H1 (cell line): Measurements from ENCODE around the gene NCKAP1. TPM values are rescaled to one million over a fixed set of nuclear protein-coding genes. Genes with fewer than 3 reads are reported as not detected.
"Not testable (repeated sequence)": the region's sequence is repeated elsewhere in the genome, so short reads cannot be mapped to it uniquely, and the experiment has no call there.

Source experiments
- CTCF ChIA-PET: fragments of 300-600 bp; sonication (Branson Sonifier 250); formaldehyde crosslinking; loops from one replicate; lab custom pipeline; 2021; ENCODE audit not compliant: partially characterized antibody; lab: Charles Lee
- POLR2A ChIA-PET: fragments of 300-600 bp; sonication (Branson Sonifier 250); formaldehyde crosslinking; loops from one replicate; lab custom pipeline; 2021; ENCODE audit warnings: inconsistent platforms; ENCODE audit not compliant: partially characterized antibody; lab: Charles Lee
- DNase-seq, 2 experiments: peaks; one replicate each; pipeline versions ENCODE4 v3.0.0 to v3.0.0-alpha.2; 2010 to 2022; ENCODE audit warnings: low spot score in 2 of 2, low read depth in 1 of 2, mixed read lengths in 1 of 2
- FAIRE-seq: peaks from 2 replicates; lab custom pipeline; 2011; peaks lifted over from hg19 to GRCh38; lab: Jason Lieb, UNC
- H2AFZ ChIP-seq: 2 replicates; pipeline ENCODE4 v1.8.1; 2012; ENCODE audit warnings: low read length, inconsistent platforms
- H2AK5ac ChIP-seq: 2 replicates; pipeline ENCODE4 v1.6.1; 2013; ENCODE audit warnings: low read depth, low read length
- H2BK120ac ChIP-seq: replicated peaks from 2 replicates; pipeline ENCODE3; 2013; ENCODE audit warnings: low read depth, low read length, inconsistent platforms
- H2BK12ac ChIP-seq: 2 replicates; pipeline ENCODE4 v1.6.1; 2013; ENCODE audit warnings: low read depth, low read length
- H2BK15ac ChIP-seq: 2 replicates; pipeline ENCODE4 v1.6.1; 2013; ENCODE audit warnings: low read length
- H2BK20ac ChIP-seq: 2 replicates; pipeline ENCODE4 v1.6.1; 2013; ENCODE audit warnings: low read length
- H2BK5ac ChIP-seq: 2 replicates; pipeline ENCODE4 v1.6.1; 2013; ENCODE audit warnings: low read depth, low read length
- H3K14ac ChIP-seq: 2 replicates; pipeline ENCODE4 v1.6.1; 2013; ENCODE audit warnings: inconsistent platforms; ENCODE audit not compliant: insufficient read length
- H3K18ac ChIP-seq: 2 replicates; pipeline ENCODE4 v1.6.1; 2013; ENCODE audit warnings: low read length; ENCODE audit errors: extremely low read depth
- H3K23ac ChIP-seq: 2 replicates; pipeline ENCODE4 v1.6.1; 2013; ENCODE audit warnings: inconsistent platforms; ENCODE audit not compliant: insufficient read length
- H3K23me2 ChIP-seq: 2 replicates; pipeline ENCODE4 v1.6.1; 2013; ENCODE audit warnings: low read depth, low read length
- H3K27ac ChIP-seq: 2 replicates; pipeline ENCODE4 v1.6.1; 2011; ENCODE audit warnings: low read depth, low read length, inconsistent platforms
- H3K27me3 ChIP-seq, 4 experiments: replicated peaks in 1 of 4; 1 replicate in 1 of 4; 2 replicates in 3 of 4; pipeline versions ENCODE4 v1.6.1 to v1.8.1; 2011 to 2013; ENCODE audit warnings: low read length in 3 of 4, mild to moderate bottlenecking in 3 of 4, inconsistent platforms in 2 of 4, mixed read lengths in 2 of 4, moderate library complexity in 1 of 4; ENCODE audit not compliant: control insufficient read depth in 3 of 4, insufficient read depth in 3 of 4; ENCODE audit errors: extremely low read depth in 1 of 4
- H3K36me3 ChIP-seq, 4 experiments: 2 replicates each; pipeline versions ENCODE4 v1.6.1 to v1.8.1; 2011 to 2013; ENCODE audit warnings: mild to moderate bottlenecking in 4 of 4, low read length in 3 of 4, moderate library complexity in 2 of 4, control low read depth in 1 of 4, inconsistent platforms in 1 of 4; ENCODE audit not compliant: insufficient read depth in 4 of 4, control insufficient read depth in 2 of 4
- H3K4ac ChIP-seq: replicated peaks from 2 replicates; pipeline ENCODE3; 2013; ENCODE audit warnings: low read length, low read depth, mixed read lengths, inconsistent platforms; ENCODE audit not compliant: insufficient read length
- H3K4me1 ChIP-seq, 4 experiments: replicated peaks in 1 of 4; 1 replicate in 1 of 4; 2 replicates in 3 of 4; pipeline versions ENCODE4 v1.6.1 to v1.8.1; 2011 to 2013; ENCODE audit warnings: low read length in 3 of 4, inconsistent platforms in 2 of 4, mixed read lengths in 1 of 4; ENCODE audit not compliant: insufficient read depth in 4 of 4, control insufficient read depth in 3 of 4
- H3K4me2 ChIP-seq, 2 experiments: 2 replicates each; pipeline versions ENCODE4 v1.6.1 to v1.8.1; 2011 to 2013; ENCODE audit warnings: low read depth in 2 of 2, low read length in 2 of 2, control low read depth in 1 of 2, inconsistent platforms in 1 of 2, mild to moderate bottlenecking in 1 of 2; ENCODE audit not compliant: insufficient read depth in 1 of 2
- H3K4me3 ChIP-seq, 4 experiments: fragments of 200-600, 300-600 bp in 1 of 4; sonication (generic), shearing (Covaris generic), sonication (Bioruptor Twin) in 1 of 4; 2 replicates each; pipeline versions ENCODE4 v1.5.1 to v1.8.1; 2011 to 2016; ENCODE audit warnings: low read length in 4 of 4, low read depth in 3 of 4, control low read depth in 2 of 4, inconsistent platforms in 2 of 4, mild to moderate bottlenecking in 2 of 4, mixed read lengths in 1 of 4, moderate library complexity in 1 of 4; ENCODE audit not compliant: insufficient read depth in 2 of 4; ENCODE audit errors: extremely low read depth in 1 of 4
- H3K56ac ChIP-seq: replicated peaks from 2 replicates; pipeline ENCODE3; 2013; ENCODE audit warnings: low read depth, mild to moderate bottlenecking, mixed read lengths, low read length, inconsistent platforms; ENCODE audit not compliant: insufficient read length
- H3K79me1 ChIP-seq: 2 replicates; pipeline ENCODE4 v1.6.1; 2013; ENCODE audit warnings: low read depth, low read length, control low read depth
- H3K79me2 ChIP-seq, 2 experiments: 2 replicates each; pipeline versions ENCODE4 v1.6.1 to v1.8.1; 2012 to 2013; ENCODE audit warnings: low read length in 2 of 2, mild to moderate bottlenecking in 2 of 2, inconsistent platforms in 1 of 2; ENCODE audit not compliant: insufficient read depth in 2 of 2, control insufficient read depth in 1 of 2
- H3K9ac ChIP-seq, 4 experiments: replicated peaks in 1 of 4; 1 replicate in 1 of 4; 2 replicates in 3 of 4; pipeline versions ENCODE4 v1.6.1 to v1.8.1; 2011 to 2013; ENCODE audit warnings: low read depth in 3 of 4, low read length in 3 of 4, control low read depth in 2 of 4, mild to moderate bottlenecking in 2 of 4, moderate library complexity in 2 of 4, inconsistent platforms in 1 of 4; ENCODE audit errors: extremely low read depth in 1 of 4
- H3K9me3 ChIP-seq, 2 experiments: 2 replicates each; pipeline versions ENCODE4 v1.6.1 to v1.8.1; 2012 to 2013; ENCODE audit warnings: mild to moderate bottlenecking in 2 of 2, moderate library complexity in 2 of 2, control low read depth in 1 of 2, inconsistent platforms in 1 of 2, low read depth in 1 of 2, low read length in 1 of 2, mixed read lengths in 1 of 2; ENCODE audit not compliant: insufficient read depth in 2 of 2
- H4K20me1 ChIP-seq, 2 experiments: replicated peaks in 1 of 2; 2 replicates each; pipeline versions ENCODE3 to v1.8.1; 2011 to 2013; ENCODE audit warnings: inconsistent platforms in 2 of 2, low read length in 2 of 2, mild to moderate bottlenecking in 1 of 2; ENCODE audit not compliant: insufficient read depth in 2 of 2, control insufficient read depth in 1 of 2
- H4K5ac ChIP-seq: 2 replicates; pipeline ENCODE4 v1.6.1; 2013; ENCODE audit warnings: low read length, low read depth, mixed read lengths, inconsistent platforms; ENCODE audit not compliant: insufficient read length
- H4K8ac ChIP-seq: 2 replicates; pipeline ENCODE4 v1.8.0; 2013; ENCODE audit warnings: mild to moderate bottlenecking, moderate library complexity, low read length, inconsistent platforms; ENCODE audit not compliant: insufficient read depth; ENCODE audit errors: extremely low read depth
- H4K91ac ChIP-seq: replicated peaks from 2 replicates; pipeline ENCODE3; 2013; ENCODE audit warnings: low read length, mixed read lengths, inconsistent platforms; ENCODE audit not compliant: insufficient read length
- WGBS, 2 experiments: shearing (Covaris generic) in 1 of 2; methylation state at CpG; one replicate each; pipeline versions ENCODE4 v1.1.6 to v1.1.7; 2013 to 2015; ENCODE audit warnings: low lambda C conversion rate in 2 of 2, mixed read lengths in 2 of 2, inconsistent platforms in 1 of 2, low coverage in 1 of 2, missing lambda C conversion rate in 1 of 2; ENCODE audit not compliant: insufficient replicate concordance in 2 of 2, insufficient coverage in 1 of 2, insufficient read length in 1 of 2; ENCODE audit errors: extremely low coverage in 1 of 2, missing lambda C conversion rate in 1 of 2; 5-methylcytosine and 5-hydroxymethylcytosine counted together
- polyA plus RNA-seq, 7 experiments: library from polyadenylated mRNA; depleted of rRNA in 3 of 7; stranded (reverse) in 5 of 7; unstranded in 2 of 7; fragments of >200 nt in 5 of 7; fragments of 200-250 nt in 2 of 7; gene quantifications; 1 replicate in 5 of 7; 2 replicates in 1 of 7; 4 replicates in 1 of 7; pipeline versions ENCODE4 v1.2.1 to v1.2.3, GENCODE V29; 2011 to 2013; ENCODE audit warnings: missing spikeins in 2 of 7, mixed read lengths in 2 of 7
- total RNA-seq: library from RNA; stranded (reverse); fragmentation: NEBNext Ultra II Directional; extraction: Animal tissue kit (Norgen Biotek cat#: 25700); gene quantifications from 2 replicates; pipeline ENCODE4 v1.2.1, GENCODE V29; 2021

The NCKAP1 gene
- total and polyA plus RNA-seq, 2 of the 8 experiments (the other 6 are each of a cell fraction or from before 2014, with no cell fraction given) = 90.8 to 173 TPM

DNA sequence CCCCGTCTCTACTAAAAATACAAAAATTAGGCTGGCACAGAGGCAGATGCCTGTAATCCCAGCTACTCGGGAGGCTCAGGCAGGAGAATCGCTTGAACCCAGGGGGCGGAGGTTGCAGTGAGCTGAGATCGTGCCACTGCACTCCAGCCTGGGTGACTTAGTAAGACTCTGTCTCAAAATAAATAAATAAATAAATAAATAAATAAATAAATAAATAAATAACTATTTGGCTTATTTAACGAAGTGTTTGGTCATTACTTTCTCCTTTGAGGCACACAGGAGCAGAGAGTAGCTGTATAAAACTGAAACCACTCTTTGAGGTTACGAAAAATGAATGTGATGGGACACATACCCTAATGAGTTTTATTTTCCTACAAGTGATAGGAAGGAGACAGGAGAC is 145.2 kb downstream of the NCKAP1 start:
- H3K4me3 ChIP-seq, FAIRE-seq, H3K18ac ChIP-seq, H4K5ac ChIP-seq, H3K79me1 ChIP-seq, H3K36me3 ChIP-seq, H3K4me2 ChIP-seq, H3K27ac ChIP-seq, H3K23me2 ChIP-seq, H2BK120ac ChIP-seq, H4K8ac ChIP-seq, DNase-seq, H2BK20ac ChIP-seq, POLR2A ChIA-PET, H3K4ac ChIP-seq, H2BK12ac ChIP-seq, H3K79me2 ChIP-seq, H2BK15ac ChIP-seq, H4K91ac ChIP-seq, H3K14ac ChIP-seq, H3K23ac ChIP-seq, H3K4me1 ChIP-seq, H2AFZ ChIP-seq, H3K56ac ChIP-seq, H4K20me1 ChIP-seq, H2BK5ac ChIP-seq, H3K9me3 ChIP-seq, H3K9ac ChIP-seq, H2AK5ac ChIP-seq, H3K27me3 ChIP-seq: not testable (repeated sequence)
- WGBS, 2 experiments = 92% methylated on average over 7 of the region's 7 CpGs; no CpG with 5 or more reads in 1 of the 2 experiments
- CTCF ChIA-PET = interaction anchor here (0.6 to 5.3 kb wide), 4 partner anchors 23 to 343 kb away, joined by 3 to 27 read pairs (median 4); partner anchors contain the start of gene FRZB
